GM12801 (cell line): ENCODE measurements around the gene NFE2L1.

Experiments used
- CTCF ChIP-seq: IDR thresholded peaks from one replicate; pipeline ENCODE4 v1.5.1; 2011; ENCODE audit warnings: control low read depth; ENCODE audit not compliant: insufficient read length; ENCODE audit errors: extremely low read depth

NFE2L1 gene

GRCh38 chr17:48037036-48037837 is 10.9 kb upstream of the NFE2L1 start, which contains the start of gene COPZ2:
TSS of gene COPZ2 (minus strand) at chr17:48037797. CDS start at chr17:48037777, 20 bp downstream.
- no peak for TF ChIP-seq CTCF

- no peak for TF ChIP-seq CTCF
Observed at GRCh38 chr17:48037838-48038323, 10.3 kb upstream of the NFE2L1 start.

GRCh38 chr17:48038687-48039086 is 9.5 kb upstream of the NFE2L1 start:
- TF ChIP-seq CTCF = no peak

GRCh38 chr17:48043176-48043575 is 5.0 kb upstream of the NFE2L1 start:
- no peak for TF ChIP-seq CTCF

GRCh38 chr17:48044851-48045250 is 3.3 kb upstream of the NFE2L1 start:
- TF ChIP-seq CTCF = no peak

GRCh38 chr17:48045316-48046001 is 2.7 kb upstream of the NFE2L1 start:
- TF ChIP-seq CTCF = no peak

- no peak for TF ChIP-seq CTCF
Observed at GRCh38 chr17:48046296-48046695, 1.9 kb upstream of the NFE2L1 start.
